Activated naive CD4-positive, alpha-beta T cell treated with anti-CD3 and anti-CD28 coated beads, Interleukin-2, amount 50 U/mL, for 72 hours (primary cell): ENCODE measurements around the gene AOX1. TPM values are rescaled to one million over a fixed set of nuclear protein-coding genes. Genes with fewer than 3 reads are reported as not detected.
"Not testable (repeated sequence)": the region's sequence is repeated elsewhere in the genome, so short reads cannot be mapped to it uniquely, and the experiment has no call there.

Experiments
- ATAC-seq, 2 donors: fragments of 150-1000 bp; cut with Tn5 transposase; 2 replicates each; pipeline ENCODE4 v1.10.0; 2021; ENCODE audit warnings: mild to moderate bottlenecking in 2 of 2, moderate library complexity in 2 of 2
- DNase-seq, 2 donors: peaks; one replicate each; pipeline ENCODE4 v3.0.0; 2021 to 2022; ENCODE audit warnings: low spot score in 2 of 2
- H3K27ac Mint-ChIP-seq, 2 donors: one replicate each; pipeline ENCODE4 v1.8.0; 2022; ENCODE audit warnings: mild to moderate bottlenecking in 2 of 2, mixed read lengths in 2 of 2
- H3K36me3 Mint-ChIP-seq, 2 donors: one replicate each; pipeline ENCODE4 v1.8.0; 2022; ENCODE audit warnings: mixed read lengths in 2 of 2
- H3K9me3 Mint-ChIP-seq, 2 donors: one replicate each; pipeline ENCODE4 v1.8.0; 2022; ENCODE audit warnings: mixed read lengths in 2 of 2
- total RNA-seq, 2 donors: library from RNA; stranded (reverse); gene quantifications; one replicate each; pipeline ENCODE4 v1.2.3, GENCODE V29; 2022

AOX1 gene
- under 1 TPM; 0.05 to 0.49 TPM for total RNA-seq

- H3K9me3 Mint-ChIP-seq, result no peaks in the 10 kb centered on the region
- peak in 1 of 2 donors; percentile 11 for DNase-seq
- peak; percentile 61 to 64 for ATAC-seq
- no peaks in the 10 kb centered on the region for H3K36me3 Mint-ChIP-seq
- H3K27ac Mint-ChIP-seq, result peak within 1 kb of the TSS in 1 of 2 donors; percentile 69
These were observed at the start of gene AOX1 for GRCh38 chr2:200585730-200586643. TSS of gene AOX1 (plus strand) at chr2:200586014. CDS start at chr2:200586109, 95 bp downstream.

DNA sequence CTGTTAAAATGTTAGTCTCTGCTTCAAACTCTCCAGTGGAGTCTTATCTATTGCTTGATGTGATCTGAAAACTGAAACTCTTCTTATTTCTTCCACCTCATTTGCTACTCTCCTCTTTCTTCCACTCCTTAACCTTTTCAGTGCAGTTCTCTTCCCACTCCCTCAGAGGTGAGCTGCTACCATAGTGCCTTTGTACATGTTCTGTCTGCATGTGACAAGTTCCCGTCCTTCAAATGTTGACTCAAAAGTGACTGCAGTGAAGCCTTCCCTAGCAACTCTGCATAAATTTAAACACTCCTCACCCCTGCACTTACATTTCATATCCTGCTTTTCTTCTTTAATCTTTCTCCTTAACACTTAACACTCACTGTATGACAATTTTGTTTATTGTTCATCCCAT is 47.7 kb upstream of the AOX1 start:
- H3K9me3 Mint-ChIP-seq, result peaks cover 0 to 5% of the 10 kb centered on the region in 2 donors
- peaks cover 21 to 32% of the 10 kb centered on the region in 2 donors for H3K36me3 Mint-ChIP-seq
- ATAC-seq (no peak), DNase-seq (no peak)
- no peak overlapping the region for H3K27ac Mint-ChIP-seq

GRCh38 chr2:200540793-200541192 is 45.0 kb upstream of the AOX1 start:
- peaks cover 21 to 59% of the 10 kb centered on the region in 2 donors for H3K36me3 Mint-ChIP-seq
- ATAC-seq (no peak), DNase-seq (no peak)
- H3K27ac Mint-ChIP-seq, result no peak overlapping the region
- peaks cover 0 to 5% of the 10 kb centered on the region in 2 donors for H3K9me3 Mint-ChIP-seq

DNA sequence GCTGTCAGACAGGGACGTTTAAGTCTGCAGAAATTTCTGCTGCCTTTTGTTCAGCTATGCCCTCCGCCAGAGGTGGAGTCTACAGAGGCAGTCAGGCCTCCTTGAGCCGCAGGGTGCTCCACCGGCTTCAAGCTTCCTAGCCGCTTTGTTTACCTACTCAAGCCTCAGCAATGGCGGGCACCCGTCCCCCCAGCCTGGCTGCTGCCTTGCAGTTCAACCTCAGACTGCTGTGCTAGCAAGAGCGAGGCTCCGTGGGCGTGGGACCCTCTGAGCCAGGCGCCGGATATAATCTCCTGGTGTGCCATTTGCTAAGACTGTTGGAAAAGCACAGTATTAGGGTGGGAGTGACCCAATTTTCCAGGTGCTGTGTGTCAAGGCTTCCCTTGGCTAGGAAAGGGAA is 19.2 kb upstream of the AOX1 start:
- H3K36me3 Mint-ChIP-seq, result peaks cover 7 to 45% of the 10 kb centered on the region in 2 donors
- H3K9me3 Mint-ChIP-seq, DNase-seq, H3K27ac Mint-ChIP-seq, ATAC-seq: not testable (repeated sequence)

- peaks cover 0 to 6% of the 10 kb centered on the region in 2 donors for H3K9me3 Mint-ChIP-seq
- DNase-seq (no peak), ATAC-seq (no peak)
- peaks cover 7 to 43% of the 10 kb centered on the region in 2 donors for H3K36me3 Mint-ChIP-seq
- no peak overlapping the region for H3K27ac Mint-ChIP-seq
These were observed 17.9 kb upstream of the AOX1 start for GRCh38 chr2:200567932-200568331.

GRCh38 chr2:200575957-200576356 is 9.9 kb upstream of the AOX1 start:
- Mint-ChIP-seq H3K9me3 (no peaks in the 10 kb centered on the region), H3K27ac (peak overlapping the region in 1 of 2 donors; percentile 32), H3K36me3 (peaks cover 0 to 45% of the 10 kb centered on the region in 2 donors)
- ATAC-seq, result no peak
- no peak for DNase-seq

DNA sequence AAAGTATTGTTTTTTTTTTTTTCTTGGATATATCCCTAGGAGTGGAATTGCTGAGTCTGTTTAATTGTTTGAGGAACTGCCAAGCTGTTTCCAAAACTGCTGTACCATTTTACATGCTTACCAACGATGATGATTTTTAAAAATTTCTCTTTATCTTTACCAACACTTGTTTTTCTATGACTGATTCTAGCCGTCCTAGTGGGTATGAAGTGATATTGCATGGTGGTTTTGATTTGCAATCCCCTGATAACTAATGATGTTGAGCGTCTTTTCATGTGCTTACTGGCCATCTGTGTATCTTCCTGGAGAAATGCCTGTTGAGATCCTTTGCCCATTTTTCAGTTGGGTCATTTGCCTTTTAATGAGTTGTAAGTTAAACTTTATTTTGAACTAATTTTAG is 8.8 kb upstream of the AOX1 start:
- H3K9me3 Mint-ChIP-seq, result no peaks in the 10 kb centered on the region
- no peak overlapping the region for H3K27ac Mint-ChIP-seq
- peaks cover 0 to 34% of the 10 kb centered on the region in 2 donors for H3K36me3 Mint-ChIP-seq
- DNase-seq (no peak), ATAC-seq (no peak)

GRCh38 chr2:200578778-200579177 is 7.0 kb upstream of the AOX1 start:
- Mint-ChIP-seq H3K27ac (no peak overlapping the region), H3K36me3 (peaks cover 0 to 23% of the 10 kb centered on the region in 2 donors), H3K9me3 (no peaks in the 10 kb centered on the region)
- peak; percentile 56 to 61 for ATAC-seq
- no peak for DNase-seq

DNA sequence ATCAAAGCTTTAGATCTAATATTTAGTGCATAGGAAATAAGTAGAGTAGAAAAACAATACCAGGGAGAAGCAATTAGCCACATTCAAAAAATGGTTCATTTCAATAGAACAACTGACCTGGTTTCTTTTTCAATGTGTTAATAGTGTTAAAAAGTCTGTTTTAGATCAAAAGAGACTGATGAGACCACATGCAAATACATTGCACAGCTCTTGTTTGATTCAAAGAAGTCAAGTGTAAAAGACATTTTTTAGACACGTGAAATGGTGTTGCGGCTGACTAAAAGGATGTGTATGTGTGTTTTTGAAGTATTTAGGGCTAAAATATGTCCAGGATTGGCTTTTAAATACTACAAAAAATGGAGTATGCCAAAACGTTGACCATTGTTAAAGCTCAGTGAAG is 1.2 kb upstream of the AOX1 start:
- ATAC-seq (no peak), DNase-seq (no peak)
- Mint-ChIP-seq H3K27ac (no peak overlapping the region), H3K36me3 (no peaks in the 10 kb centered on the region), H3K9me3 (no peaks in the 10 kb centered on the region)

DNA sequence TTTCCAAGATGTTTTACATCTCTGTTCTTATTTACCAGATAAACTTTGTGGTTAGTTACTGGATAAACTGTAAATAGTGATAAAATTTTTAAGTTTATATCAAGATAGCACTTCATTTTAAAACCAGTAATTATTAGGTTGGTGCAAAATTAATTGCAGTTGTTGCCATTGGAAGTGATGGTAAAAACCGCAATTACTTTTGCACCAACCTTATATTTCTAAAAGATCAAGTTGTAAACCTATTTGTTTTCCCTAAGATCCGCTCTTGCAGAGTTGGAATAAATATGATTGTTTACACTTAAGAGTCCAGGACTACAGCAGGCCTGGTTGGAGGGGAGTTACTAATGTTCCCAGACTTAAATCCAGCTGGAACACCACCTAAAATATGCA is 479 bp upstream of the AOX1 start:
- no peak for ATAC-seq
- Mint-ChIP-seq H3K36me3 (no peaks in the 10 kb centered on the region), H3K27ac (no peak overlapping the region), H3K9me3 (no peaks in the 10 kb centered on the region)
- no peak for DNase-seq

GRCh38 chr2:200586644-200586975 is 796 bp downstream of the AOX1 start:
- ATAC-seq, result no peak
- Mint-ChIP-seq H3K36me3 (no peaks in the 10 kb centered on the region), H3K9me3 (no peaks in the 10 kb centered on the region), H3K27ac (peak overlapping the region in 1 of 2 donors; percentile 69)
- DNase-seq, result no peak

DNA sequence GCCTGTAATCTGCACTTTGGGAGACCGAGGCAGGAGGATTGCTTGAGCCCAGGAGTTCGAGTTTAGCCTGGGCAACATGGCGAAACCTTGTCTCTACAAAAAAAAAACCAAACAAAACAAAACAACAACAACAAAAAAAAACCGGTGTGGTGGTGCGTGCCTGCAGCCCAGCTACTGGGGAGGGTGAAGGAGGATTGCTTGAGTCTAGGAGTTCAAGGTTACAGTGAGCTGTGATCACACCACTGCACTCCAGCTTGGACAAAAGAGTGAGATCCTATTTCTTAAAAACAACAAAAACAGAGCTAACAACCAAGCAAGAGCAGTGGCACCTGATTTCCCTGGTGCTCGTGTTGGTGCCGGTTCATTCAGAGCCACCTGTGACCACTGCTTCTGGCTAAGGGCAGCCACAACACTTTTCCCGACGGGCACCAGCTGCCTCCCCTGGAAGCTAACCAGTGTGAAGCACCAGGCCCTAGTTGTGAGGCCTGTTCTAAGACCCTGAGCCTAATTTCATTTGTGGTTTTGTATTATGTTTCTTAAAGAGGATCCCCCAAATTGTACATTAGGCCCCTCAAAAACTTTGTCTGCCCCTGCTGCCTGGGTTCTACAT is 1.3 kb downstream of the AOX1 start:
- Mint-ChIP-seq H3K9me3 (no peaks in the 10 kb centered on the region), H3K27ac (no peak overlapping the region)

DNA sequence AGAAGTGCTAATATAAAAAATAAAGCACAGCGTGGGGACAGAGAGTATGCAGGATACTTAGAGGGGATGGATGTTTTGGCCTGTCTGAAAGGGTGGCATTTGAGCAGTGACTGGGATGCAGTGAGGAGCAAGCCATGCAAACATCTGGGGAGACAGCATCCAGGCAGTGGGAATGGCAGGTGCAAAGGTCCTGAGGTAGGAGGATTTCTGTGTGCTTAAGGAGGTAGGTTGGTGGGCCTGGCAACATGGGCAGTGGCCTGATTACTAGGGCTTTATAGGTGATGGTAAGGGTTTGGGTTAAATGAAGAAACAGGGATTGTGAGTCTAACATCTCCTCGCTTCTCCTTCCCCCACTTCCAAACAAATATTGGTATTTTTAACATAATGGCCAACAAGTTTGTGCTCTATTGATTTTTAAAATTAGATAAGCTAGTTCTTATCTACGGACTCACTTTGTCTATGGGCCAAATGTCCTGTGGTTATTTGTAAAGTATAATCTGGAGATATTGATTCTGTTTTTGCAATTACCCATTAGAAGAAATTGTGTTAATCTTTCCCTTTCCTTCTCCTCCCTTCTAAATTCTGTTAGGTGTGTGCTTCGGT is 2.4 kb downstream of the AOX1 start:
- Mint-ChIP-seq H3K9me3 (no peaks in the 10 kb centered on the region), H3K36me3 (no peaks in the 10 kb centered on the region), H3K27ac (no peak overlapping the region)
- ATAC-seq (peak in 1 of 2 donors; percentile 12), DNase-seq (no peak)

More for the DNA sequence above, 1.3 kb downstream of the AOX1 start:
- H3K36me3 Mint-ChIP-seq, result no peaks in the 10 kb centered on the region
- ATAC-seq (peak in 1 of 2 donors; percentile 11), DNase-seq (no peak)

- no peak overlapping the region for H3K27ac Mint-ChIP-seq
- no peaks in the 10 kb centered on the region for H3K36me3 Mint-ChIP-seq
- H3K9me3 Mint-ChIP-seq, result no peaks in the 10 kb centered on the region
These were observed 4.3 kb downstream of the AOX1 start for GRCh38 chr2:200590090-200590489.

DNA sequence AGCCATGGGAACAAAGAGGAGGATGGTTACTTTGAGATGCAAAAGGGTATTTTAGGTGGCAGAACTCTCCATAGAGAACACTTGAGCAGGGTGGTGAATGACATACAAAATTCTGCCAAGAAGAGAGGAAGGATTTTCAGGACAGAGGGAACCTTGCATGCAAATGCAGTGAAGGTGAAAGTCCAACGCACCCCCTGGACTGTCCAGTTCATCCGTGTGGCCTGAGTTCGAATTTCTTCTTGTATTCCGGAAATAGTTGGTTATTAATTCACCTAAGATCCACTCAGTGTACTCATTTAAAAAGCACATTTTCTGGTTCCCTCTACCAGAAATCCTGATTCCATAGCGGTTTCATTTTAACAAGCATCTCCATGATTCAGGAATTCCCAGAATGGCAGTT is 5.5 kb downstream of the AOX1 start:
- H3K36me3 Mint-ChIP-seq, result peaks cover 0 to 4% of the 10 kb centered on the region in 2 donors
- no peak overlapping the region for H3K27ac Mint-ChIP-seq
- DNase-seq (no peak), ATAC-seq (no peak)
- H3K9me3 Mint-ChIP-seq, result peaks cover 0 to 5% of the 10 kb centered on the region in 2 donors

More at GRCh38 chr2:200590090-200590489, 4.3 kb downstream of the AOX1 start:
- DNase-seq (no peak), ATAC-seq (no peak)

- ATAC-seq (no peak), DNase-seq (no peak)
- Mint-ChIP-seq H3K27ac (no peak overlapping the region), H3K36me3 (peaks cover 0 to 4% of the 10 kb centered on the region in 2 donors), H3K9me3 (peaks cover 0 to 5% of the 10 kb centered on the region in 2 donors)
These were observed 6.7 kb downstream of the AOX1 start for GRCh38 chr2:200592406-200593075.

DNA sequence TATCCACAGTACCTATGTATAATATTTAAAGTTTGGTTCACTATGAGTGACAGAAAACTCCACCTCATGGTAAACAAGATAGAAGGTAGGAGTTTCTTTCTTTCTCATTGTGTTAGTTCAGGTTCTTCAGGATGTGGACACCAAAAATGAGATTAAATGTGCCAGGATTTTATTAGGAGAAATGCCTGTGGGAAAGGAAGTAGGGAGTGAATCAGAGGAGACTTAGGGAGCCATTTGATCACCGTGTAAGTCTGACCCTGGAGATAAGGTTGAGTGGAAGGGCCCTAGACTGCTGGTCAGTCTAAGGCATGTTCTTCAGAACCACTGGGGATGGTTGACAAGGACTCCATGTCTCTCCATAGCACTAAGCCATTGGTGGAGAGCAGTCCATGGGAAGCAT is 8.1 kb downstream of the AOX1 start:
- H3K9me3 Mint-ChIP-seq, result peaks cover 0 to 5% of the 10 kb centered on the region in 2 donors
- ATAC-seq (no peak), DNase-seq (no peak)
- peaks cover 0 to 4% of the 10 kb centered on the region in 2 donors for H3K36me3 Mint-ChIP-seq
- H3K27ac Mint-ChIP-seq, result no peak overlapping the region
